Mesodermal cell (in vitro differentiated cells): ENCODE data around the gene ADTRP.

Source experiments
- H3K27ac ChIP-seq: 2 replicates; pipeline ENCODE4 v1.7.0; 2013; ENCODE audit warnings: mild to moderate bottlenecking, low read depth, low read length, moderate library complexity; ENCODE audit not compliant: severe bottlenecking
- H3K36me3 ChIP-seq: 2 replicates; pipeline ENCODE4 v1.7.1; 2013; ENCODE audit warnings: mild to moderate bottlenecking, low read length, moderate library complexity; ENCODE audit not compliant: control insufficient read depth, insufficient read depth
- H3K4me1 ChIP-seq: one replicate; pipeline ENCODE4 v1.7.1; 2013; ENCODE audit warnings: mild to moderate bottlenecking, low read length; ENCODE audit not compliant: insufficient read depth, control insufficient read depth, poor library complexity, severe bottlenecking
- H3K4me3 ChIP-seq: 2 replicates; pipeline ENCODE4 v1.7.0; 2013; ENCODE audit warnings: low read length, control low read depth, mild to moderate bottlenecking; ENCODE audit not compliant: insufficient read depth, poor library complexity, severe bottlenecking; ENCODE audit errors: extremely low read depth
- H3K9me3 ChIP-seq: 2 replicates; pipeline ENCODE4 v1.7.1; 2013; ENCODE audit warnings: mild to moderate bottlenecking, low read length, moderate library complexity; ENCODE audit not compliant: control insufficient read depth
- WGBS, 2 experiments: methylation state at CpG; one replicate each; pipeline ENCODE4 v1.1.5; 2013; ENCODE audit warnings: missing lambda C conversion rate in 2 of 2; ENCODE audit not compliant: insufficient coverage in 2 of 2; 5-methylcytosine and 5-hydroxymethylcytosine counted together

The ADTRP gene

GRCh38 chr6:11773581-11773980 is 5.0 kb downstream of the ADTRP start:
- H3K4me3 ChIP-seq: no peak overlapping the region
- 89 to 100% methylated on average over 1 of the region's 2 CpGs for WGBS, 2 experiments
- H3K4me1 ChIP-seq: peaks cover 34% of the 10 kb centered on the region
- H3K36me3 ChIP-seq: no peaks in the 10 kb centered on the region
- H3K27ac ChIP-seq: no peak overlapping the region
- no peaks in the 10 kb centered on the region for H3K9me3 ChIP-seq

- no peaks in the 10 kb centered on the region for H3K9me3 ChIP-seq
- H3K36me3 ChIP-seq: no peaks in the 10 kb centered on the region
- 95 to 97% methylated on average over 3 to 5 of the region's 5 CpGs for WGBS, 2 experiments
- peaks cover 34% of the 10 kb centered on the region for H3K4me1 ChIP-seq
- H3K4me3 ChIP-seq: no peak overlapping the region
- H3K27ac ChIP-seq: peak overlapping the region; percentile 16
These were observed 5.6 kb downstream of the ADTRP start for GRCh38 chr6:11773013-11773412.

- Histone ChIP-seq H3K4me3 (no peak overlapping the region), H3K27ac (peak overlapping the region; percentile 16), H3K9me3 (no peaks in the 10 kb centered on the region), H3K36me3 (no peaks in the 10 kb centered on the region), H3K4me1 (peaks cover 36% of the 10 kb centered on the region)
- 94 to 100% methylated on average over 4 of the region's 10 CpGs for WGBS, 2 experiments
These were observed 6.3 kb downstream of the ADTRP start for GRCh38 chr6:11772109-11772825.

- Histone ChIP-seq H3K27ac (peak overlapping the region; percentile 72), H3K4me3 (no peak overlapping the region), H3K36me3 (no peaks in the 10 kb centered on the region), H3K4me1 (peaks cover 41% of the 10 kb centered on the region), H3K9me3 (no peaks in the 10 kb centered on the region)
- WGBS, 2 experiments: 97 to 98% methylated on average over 3 to 8 of the region's 13 CpGs
These were observed 7.0 kb downstream of the ADTRP start for GRCh38 chr6:11771473-11772048.

DNA sequence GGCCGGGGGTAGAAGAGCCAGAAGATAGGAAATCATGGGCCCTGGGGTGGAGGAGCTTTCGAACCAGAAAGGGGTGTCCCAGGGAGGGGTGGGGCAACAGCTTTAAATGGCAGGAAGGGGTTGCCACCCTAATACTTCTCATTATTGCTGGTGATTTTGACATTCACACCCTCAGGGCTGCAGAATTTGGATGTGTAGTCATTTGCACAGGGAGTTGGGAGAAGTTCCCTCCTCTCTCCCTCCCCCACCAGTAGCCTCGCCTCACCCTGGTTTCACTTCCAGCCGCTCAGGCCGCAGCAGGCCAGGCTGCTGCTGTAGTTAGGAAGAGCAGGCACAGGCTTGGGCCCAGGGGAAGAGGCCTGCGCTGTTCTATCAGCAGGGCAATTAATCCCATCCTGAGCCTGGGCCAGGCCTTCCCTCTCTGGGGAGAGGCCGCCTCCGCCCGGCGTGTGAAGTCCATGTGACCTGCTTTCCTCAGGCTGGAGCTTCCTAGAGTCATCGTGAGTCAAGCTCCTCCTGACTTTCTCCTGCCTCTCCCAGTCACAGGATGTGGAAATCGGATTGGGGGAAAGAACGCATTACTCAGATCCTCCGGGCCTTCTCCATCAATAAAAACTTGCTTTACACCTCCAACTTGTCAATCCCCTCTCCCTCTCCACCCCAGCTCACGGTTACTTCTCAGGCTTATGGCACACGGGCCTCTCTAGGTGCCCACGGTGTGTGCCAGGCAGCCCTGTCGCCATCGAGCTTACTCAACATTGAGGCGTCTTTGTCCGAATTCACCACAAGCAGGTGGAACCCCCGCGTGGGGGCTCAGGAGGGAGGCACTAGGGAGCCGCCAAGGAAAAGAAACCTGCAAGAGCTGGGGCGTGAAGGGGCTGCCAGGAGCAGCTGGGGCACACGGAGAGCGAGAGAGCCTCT is 7.8 kb downstream of the ADTRP start:
- Histone ChIP-seq H3K4me1 (peaks cover 47% of the 10 kb centered on the region), H3K4me3 (no peak overlapping the region), H3K27ac (peak overlapping the region; percentile 72), H3K36me3 (no peaks in the 10 kb centered on the region), H3K9me3 (no peaks in the 10 kb centered on the region)
- WGBS, 2 experiments: 82 to 91% methylated on average over 19 of the region's 27 CpGs

- H3K27ac ChIP-seq: peak overlapping the region; percentile 72
- no peak overlapping the region for H3K4me3 ChIP-seq
- H3K4me1 ChIP-seq: peaks cover 51% of the 10 kb centered on the region
- no peaks in the 10 kb centered on the region for H3K9me3 ChIP-seq
- H3K36me3 ChIP-seq: no peaks in the 10 kb centered on the region
- WGBS, 2 experiments: 58 to 71% methylated on average over 5 to 9 of the region's 11 CpGs
These were observed 8.6 kb downstream of the ADTRP start for GRCh38 chr6:11769811-11770545.

DNA sequence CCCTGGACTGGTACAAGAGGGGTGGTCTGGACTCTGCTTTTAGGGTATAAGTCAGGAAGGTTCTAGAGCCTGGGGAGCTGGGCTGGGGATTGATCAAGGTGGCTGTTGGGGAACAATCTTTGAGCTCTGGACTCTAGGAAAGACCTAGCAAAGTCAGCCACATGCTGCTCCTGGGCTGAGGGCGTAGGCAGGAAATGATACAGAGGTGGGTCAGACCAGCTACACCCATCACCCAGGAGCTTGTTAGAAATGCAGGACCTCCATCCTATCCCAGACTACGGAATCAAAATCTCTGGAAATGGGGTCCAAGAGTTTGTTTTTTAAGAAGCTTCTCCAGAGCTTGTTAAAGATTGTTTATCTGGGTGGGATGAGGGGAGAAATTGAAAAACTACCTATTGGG is 9.4 kb downstream of the ADTRP start:
- Histone ChIP-seq H3K4me1 (peaks cover 51% of the 10 kb centered on the region), H3K9me3 (no peaks in the 10 kb centered on the region), H3K27ac (no peak overlapping the region), H3K4me3 (no peak overlapping the region), H3K36me3 (no peaks in the 10 kb centered on the region)
- 90% methylated on average over 2 of the region's 2 CpGs; no CpG with 5 or more reads in 1 of the 2 experiments for WGBS, 2 experiments

DNA sequence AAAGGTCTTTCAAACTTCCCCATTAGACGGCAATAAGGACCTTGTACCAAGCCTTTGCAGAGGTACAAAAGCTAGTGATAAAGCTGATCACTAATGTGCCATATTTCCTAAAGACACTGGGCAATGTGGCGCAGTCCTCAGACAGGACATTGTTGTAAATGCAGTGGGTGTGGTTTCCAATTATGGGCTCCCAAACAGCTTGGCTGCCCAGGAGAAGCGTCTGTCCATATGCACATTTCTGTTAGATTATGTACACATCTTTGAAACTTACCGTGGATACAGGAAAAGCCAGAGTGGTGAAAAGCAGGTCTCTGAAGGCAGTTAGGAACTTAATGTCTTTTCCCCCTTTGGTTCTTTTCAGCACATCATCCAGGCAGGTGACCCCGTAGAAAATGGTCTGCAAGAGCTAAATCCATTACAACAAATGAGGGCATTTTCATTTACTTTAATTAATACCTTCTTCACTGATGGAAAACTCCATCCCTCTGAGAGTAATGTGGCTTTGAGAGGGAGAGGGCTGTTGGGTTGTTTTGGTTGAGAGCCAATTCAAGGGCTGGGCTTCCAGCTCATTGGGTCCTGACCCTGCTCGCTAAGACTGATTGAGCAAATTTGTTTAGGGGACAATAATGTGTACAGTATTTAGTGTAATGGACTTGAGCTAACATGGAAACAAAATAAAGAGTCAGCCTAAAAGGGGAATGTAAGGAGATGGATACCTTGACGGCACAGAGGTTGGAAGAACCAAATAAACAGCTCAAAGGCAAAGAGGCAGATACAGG is 10.4 kb downstream of the ADTRP start:
- H3K4me3 ChIP-seq: no peak overlapping the region
- H3K36me3 ChIP-seq: no peaks in the 10 kb centered on the region
- no peaks in the 10 kb centered on the region for H3K9me3 ChIP-seq
- peaks cover 53% of the 10 kb centered on the region for H3K4me1 ChIP-seq
- WGBS, 2 experiments: 97 to 100% methylated on average over 5 of the region's 7 CpGs
- H3K27ac ChIP-seq: no peak overlapping the region

- H3K36me3 ChIP-seq: no peaks in the 10 kb centered on the region
- H3K27ac ChIP-seq: peak overlapping the region; percentile 92
- 75 to 80% methylated on average over 1 of the region's 2 CpGs for WGBS, 2 experiments
- no peaks in the 10 kb centered on the region for H3K9me3 ChIP-seq
- H3K4me3 ChIP-seq: no peak overlapping the region
- H3K4me1 ChIP-seq: peaks cover 53% of the 10 kb centered on the region
These were observed 11.1 kb downstream of the ADTRP start for GRCh38 chr6:11767458-11767857.
